Mononuclear cell (primary cell): Measurements from ENCODE around the gene SLC25A15. TPM values are rescaled to one million over a fixed set of nuclear protein-coding genes. Genes with fewer than 3 reads are reported as not detected.

Experiments used
- H3K27me3 ChIP-seq: 2 replicates; pipeline ENCODE4 v1.6.0; 2011; ENCODE audit warnings: low read length, control low read depth; ENCODE audit not compliant: insufficient read depth
- H3K4me1 ChIP-seq: 2 replicates; pipeline ENCODE4 v1.5.1; 2011; ENCODE audit warnings: mild to moderate bottlenecking, low read length, control low read depth; ENCODE audit not compliant: insufficient read depth
- H3K4me3 ChIP-seq: 2 replicates; pipeline ENCODE4 v1.5.1; 2011; ENCODE audit warnings: mild to moderate bottlenecking, low read length, moderate library complexity
- H3K9me3 ChIP-seq: 2 replicates; pipeline ENCODE4 v1.5.1; 2011; ENCODE audit warnings: low read depth, mild to moderate bottlenecking, control low read depth, low read length
- total RNA-seq: library from RNA; depleted of rRNA; stranded (reverse); fragments of >200 nt; gene quantifications from one replicate; pipeline ENCODE4 v1.2.3, GENCODE V29; 2012

The SLC25A15 gene
- total RNA-seq, 1 donor, result 7.0 TPM

DNA sequence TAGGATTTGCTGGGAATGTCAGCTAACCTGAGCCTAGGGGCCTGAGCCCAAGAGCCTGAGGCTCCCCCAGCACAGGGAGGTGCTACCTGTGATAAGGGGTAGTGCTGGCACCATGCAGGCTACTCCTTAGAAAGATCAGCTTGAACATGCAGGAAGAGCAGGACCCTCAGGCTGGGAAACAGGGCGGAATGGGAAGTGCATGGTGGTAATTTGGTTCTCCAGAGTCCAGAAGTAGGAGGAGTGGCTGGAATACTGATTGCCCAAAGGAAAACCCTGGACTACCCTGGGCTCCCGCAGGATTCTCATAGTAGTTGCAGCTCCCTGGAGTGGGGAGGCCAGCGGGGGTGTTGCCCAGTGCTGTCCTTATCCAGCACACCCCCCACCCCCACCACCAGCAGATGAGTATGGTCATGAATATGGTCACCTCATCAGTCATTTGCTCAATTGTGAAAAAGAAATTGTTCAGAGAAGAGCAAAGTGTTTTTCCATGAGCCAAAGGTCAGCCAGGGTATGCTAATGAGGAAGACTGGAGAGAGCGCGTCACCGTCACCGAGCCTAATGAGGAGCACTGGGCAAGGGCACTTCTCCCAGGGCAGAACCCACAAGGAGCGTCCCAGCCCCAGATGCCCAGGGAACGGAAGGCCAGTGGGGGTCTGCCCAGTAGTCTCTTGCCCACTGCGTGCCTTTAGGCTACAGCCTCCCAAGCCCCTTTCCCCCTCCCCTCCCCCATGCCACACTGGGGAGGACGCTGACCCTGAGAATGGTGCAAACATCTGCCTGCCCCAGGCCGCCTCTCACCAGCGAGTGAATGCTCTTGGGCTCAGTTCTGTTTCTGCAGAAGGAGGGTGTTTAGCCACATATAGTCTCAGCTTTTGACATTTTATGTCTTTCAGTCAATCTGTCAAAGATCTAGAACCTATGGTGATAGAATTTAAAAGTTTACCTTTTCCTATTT is 5.3 kb downstream of the SLC25A15 start:
- Histone ChIP-seq H3K4me1 (peaks cover 15% of the 10 kb centered on the region), H3K27me3 (no peaks in the 10 kb centered on the region), H3K9me3 (no peaks in the 10 kb centered on the region), H3K4me3 (no peak overlapping the region)

DNA sequence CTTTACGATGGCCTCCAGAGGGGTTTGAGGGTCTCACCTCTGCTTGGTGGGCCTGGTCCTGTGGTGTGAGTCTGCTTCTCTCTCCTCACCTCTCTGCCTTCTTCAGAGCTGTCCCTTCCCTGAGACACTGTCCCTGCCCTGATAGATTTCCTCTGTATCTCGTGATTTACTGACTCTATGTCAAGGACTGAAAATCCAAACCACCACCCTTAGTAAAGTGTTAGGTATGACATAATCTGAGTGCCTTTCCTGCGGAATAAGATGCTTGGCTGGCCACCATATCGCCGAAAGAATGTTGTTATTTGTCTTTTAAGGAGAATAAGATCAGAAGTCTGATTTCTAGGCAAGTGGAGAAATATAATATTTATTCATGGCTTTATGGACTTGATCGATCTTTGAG is 7.2 kb downstream of the SLC25A15 start:
- Histone ChIP-seq H3K9me3 (no peaks in the 10 kb centered on the region), H3K4me1 (peaks cover 10% of the 10 kb centered on the region), H3K4me3 (no peak overlapping the region), H3K27me3 (no peaks in the 10 kb centered on the region)

DNA sequence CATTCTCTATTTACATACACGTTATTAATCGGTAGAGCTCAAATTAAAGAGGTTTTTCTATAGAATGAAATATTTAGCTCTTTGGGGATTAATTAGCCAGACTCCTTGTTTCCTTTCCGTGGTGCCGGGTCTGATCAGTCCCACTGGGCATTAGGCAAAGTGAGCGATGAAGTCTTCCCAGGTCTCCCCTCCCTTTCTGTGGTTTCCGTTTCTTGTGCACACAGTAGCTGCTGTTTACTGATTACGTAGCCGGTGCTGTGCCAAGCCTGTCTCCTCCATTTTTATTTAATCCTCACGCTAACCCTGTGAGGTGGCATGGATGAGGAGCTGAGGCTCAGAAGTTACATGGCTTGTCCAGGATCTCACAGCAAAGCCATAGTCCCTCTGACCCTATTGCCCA is 9.0 kb downstream of the SLC25A15 start:
- H3K9me3 ChIP-seq, result no peaks in the 10 kb centered on the region
- H3K27me3 ChIP-seq, result no peaks in the 10 kb centered on the region
- H3K4me3 ChIP-seq, result no peak overlapping the region
- H3K4me1 ChIP-seq, result peaks cover 10% of the 10 kb centered on the region

DNA sequence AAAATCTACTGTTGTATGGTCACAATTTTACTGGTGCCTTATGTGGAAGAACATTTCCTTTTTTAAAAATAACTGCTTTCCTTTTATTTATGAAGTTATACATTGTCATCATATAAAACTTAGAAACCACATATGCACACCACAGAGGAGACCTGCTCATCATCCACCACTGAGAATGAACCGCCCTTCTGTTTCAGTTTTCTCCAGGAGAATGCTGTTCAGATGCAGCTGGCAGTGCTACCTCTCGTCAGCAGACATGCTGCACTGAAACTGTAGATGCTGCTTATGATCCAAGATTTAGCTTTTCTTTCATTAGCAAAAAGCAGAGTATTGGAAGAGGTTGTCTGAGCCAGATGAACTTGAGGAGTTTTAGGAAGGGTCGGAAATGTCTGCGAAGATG is 10.1 kb downstream of the SLC25A15 start:
- H3K4me3 ChIP-seq, result no peak overlapping the region
- no peaks in the 10 kb centered on the region for H3K27me3 ChIP-seq
- H3K4me1 ChIP-seq, result peaks cover 10% of the 10 kb centered on the region
- H3K9me3 ChIP-seq, result no peaks in the 10 kb centered on the region

DNA sequence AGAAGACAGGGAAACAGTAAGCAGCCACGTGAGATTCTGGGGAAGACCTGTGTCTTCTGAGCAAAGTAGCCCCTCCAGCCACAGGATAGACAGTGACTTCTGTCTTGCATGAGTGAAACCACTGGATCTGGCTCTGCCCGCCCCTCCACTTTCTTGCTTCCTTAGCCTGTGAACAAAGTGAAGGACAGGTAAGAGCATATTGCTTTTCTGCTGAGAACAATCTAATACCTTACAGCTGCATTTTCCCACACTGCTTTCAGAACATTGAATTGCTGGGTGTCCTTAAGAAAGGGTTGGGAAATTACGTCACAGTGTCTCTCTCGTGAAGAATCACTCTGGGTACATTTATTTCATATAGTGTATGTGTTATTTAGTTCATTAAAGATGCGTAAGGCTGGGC is 11.1 kb downstream of the SLC25A15 start:
- Histone ChIP-seq H3K4me3 (no peak overlapping the region), H3K4me1 (peaks cover 10% of the 10 kb centered on the region), H3K27me3 (no peaks in the 10 kb centered on the region), H3K9me3 (no peaks in the 10 kb centered on the region)

DNA sequence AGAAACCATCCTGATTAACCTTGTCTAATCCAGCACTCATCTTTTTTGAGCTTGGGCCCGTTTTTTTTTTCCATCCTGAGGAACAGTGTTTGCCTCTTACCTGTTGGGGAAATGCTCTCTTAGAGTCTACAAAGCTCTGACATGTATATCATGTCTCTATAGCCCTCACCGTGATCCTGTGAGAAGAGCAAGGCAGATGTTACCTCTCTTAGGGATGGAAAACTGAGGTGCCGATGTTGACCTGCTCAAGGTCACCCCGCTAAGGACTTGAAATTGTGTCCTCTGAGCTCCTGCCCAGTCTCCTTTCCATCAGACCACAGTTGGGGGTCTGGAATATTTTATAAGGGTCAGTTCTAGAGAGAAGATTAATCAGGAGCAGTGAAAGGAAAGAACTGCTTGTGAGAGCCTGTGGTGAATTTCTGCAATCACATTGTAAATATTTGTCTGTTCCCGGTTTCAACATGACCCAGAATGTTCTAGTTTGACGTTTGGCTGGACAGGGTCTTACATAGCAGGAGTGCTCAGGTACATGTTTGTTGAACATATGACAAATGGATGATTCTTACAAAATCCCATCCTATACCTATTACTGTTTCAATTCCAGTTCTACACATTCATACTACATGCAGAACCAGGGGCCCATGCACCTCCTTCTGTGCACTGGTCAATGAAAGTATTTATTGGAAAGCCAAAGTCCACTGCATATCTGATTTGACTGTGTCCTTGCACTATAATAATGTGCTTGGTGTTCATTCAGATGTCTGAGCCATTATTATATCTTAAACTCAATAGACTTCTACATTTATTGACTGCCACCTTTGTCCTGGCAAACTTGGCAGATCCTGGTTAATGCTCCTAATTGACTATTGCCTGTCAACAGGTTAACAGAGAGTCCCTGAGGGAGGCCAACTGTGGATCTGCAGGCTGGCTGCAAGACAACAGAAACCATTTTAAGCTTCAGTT is 12.1 kb downstream of the SLC25A15 start:
- no peaks in the 10 kb centered on the region for H3K9me3 ChIP-seq
- no peaks in the 10 kb centered on the region for H3K27me3 ChIP-seq
- H3K4me1 ChIP-seq, result peaks cover 10% of the 10 kb centered on the region
- H3K4me3 ChIP-seq, result no peak overlapping the region

DNA sequence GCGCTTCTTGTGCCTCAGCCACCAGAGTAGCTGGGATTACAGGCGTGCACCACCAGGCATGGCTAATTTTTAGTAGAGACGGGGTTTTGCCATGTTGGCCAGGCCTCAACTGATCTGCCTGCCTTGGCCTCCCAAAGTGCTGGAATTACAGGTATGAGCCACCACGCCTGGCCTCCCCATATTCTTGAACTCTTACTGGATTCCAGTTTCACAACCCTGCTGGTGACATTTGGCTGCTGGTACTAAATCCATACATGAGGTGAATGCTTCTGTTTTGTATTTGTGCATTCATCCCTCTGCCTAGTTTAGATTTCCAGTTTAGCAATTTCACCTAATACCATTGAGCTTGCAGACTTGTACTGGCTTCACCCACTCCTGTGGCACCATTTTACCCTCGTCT is 13.9 kb downstream of the SLC25A15 start:
- peaks cover 4% of the 10 kb centered on the region for H3K4me1 ChIP-seq
- H3K27me3 ChIP-seq, result no peaks in the 10 kb centered on the region
- H3K9me3 ChIP-seq, result no peaks in the 10 kb centered on the region
- H3K4me3 ChIP-seq, result no peak overlapping the region

DNA sequence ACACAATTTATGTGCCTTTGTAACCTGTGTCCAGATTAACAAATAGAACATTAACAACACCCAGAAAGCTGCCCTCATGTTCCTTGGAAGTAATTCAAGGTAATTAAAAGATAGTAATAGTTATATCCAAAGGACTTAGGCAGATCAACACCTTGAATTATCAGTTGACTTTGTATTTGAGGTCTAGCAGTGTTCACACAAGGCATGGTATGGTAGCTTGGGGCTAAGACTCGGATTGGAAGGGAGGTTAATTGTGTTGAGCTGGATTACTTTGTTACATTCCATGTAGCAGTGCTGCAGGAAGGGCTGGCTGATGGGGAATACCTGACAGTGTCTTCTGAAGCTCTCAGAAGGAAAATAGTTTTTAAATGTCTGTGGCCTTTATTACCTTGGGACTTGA is 16.8 kb downstream of the SLC25A15 start:
- Histone ChIP-seq H3K4me3 (no peak overlapping the region), H3K27me3 (no peaks in the 10 kb centered on the region), H3K9me3 (no peaks in the 10 kb centered on the region), H3K4me1 (no peaks in the 10 kb centered on the region)

DNA sequence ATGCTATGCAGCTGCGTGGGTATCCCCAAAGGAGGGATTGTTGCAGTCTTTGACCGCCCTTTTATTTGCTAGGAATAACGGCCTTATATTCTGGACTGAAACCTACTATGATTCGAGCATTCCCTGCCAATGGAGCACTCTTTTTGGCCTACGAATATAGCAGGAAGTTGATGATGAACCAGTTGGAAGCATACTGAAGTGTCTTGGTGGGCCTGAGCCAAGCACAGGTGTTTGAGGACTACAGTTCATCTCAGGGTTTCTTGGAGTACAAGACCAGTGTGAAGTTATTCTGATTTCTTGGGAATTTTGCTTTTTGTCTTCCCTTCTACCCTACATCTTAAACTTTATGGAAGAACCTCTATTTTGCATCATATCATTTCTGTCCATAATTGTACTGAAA is 20.1 kb downstream of the SLC25A15 start:
- Histone ChIP-seq H3K4me3 (no peak overlapping the region), H3K27me3 (no peaks in the 10 kb centered on the region), H3K4me1 (peaks cover 8% of the 10 kb centered on the region), H3K9me3 (no peaks in the 10 kb centered on the region)

DNA sequence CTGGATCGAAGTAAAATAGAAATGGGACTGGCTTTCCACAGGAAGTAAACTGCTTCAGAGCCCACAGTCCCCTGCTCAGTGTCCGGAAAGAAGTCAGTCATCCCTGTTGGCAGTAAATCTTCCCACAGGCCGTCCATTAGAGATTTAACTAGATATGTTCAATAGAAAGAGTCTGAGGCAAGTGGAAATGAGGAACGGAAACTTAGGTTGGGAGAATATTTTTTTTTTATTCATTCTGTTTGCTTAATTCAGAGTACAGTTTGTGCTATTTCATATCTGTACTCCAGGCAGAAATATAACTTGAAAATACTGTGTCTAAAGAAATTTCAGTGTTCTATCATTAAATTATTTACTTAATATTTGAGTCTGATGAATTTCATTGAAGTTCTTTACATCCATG is 22.7 kb downstream of the SLC25A15 start:
- Histone ChIP-seq H3K4me1 (peaks cover 8% of the 10 kb centered on the region), H3K27me3 (no peaks in the 10 kb centered on the region), H3K4me3 (no peak overlapping the region), H3K9me3 (no peaks in the 10 kb centered on the region)

DNA sequence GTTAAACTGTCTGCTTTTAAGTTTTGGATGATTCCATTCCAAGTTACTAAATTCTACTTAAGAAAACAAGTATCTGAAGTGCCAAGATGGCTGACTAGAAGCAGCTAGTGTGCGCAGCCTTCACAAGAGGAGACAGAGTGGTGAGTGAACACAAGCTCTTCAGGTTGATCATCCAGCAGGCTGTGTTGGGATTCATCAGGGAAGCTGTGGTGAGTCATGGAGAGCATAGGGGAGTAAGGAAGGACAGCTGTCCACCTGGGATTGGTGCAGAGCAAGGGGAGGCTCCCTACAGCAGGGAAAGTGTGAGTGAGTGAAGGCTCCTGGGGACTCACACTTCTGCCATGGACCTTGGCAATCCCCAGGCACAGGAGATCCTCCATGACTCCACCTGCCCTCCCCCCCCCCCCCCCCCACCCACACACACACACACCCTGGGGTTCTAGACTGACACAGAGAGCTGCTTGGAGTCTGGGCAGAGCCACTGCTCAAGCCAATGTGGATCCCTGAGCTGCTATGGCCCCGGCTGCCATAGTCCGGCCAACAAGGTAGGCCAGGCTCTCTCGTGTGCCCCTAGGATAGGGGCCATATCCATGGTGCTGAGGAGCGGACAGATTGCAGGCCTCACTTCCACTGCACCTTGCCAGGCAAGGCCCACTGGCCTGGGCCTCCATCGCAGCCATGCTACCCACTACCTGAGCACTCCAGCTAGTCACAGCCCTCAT is 23.5 kb downstream of the SLC25A15 start:
- Histone ChIP-seq H3K9me3 (no peaks in the 10 kb centered on the region), H3K4me1 (peaks cover 8% of the 10 kb centered on the region), H3K27me3 (no peaks in the 10 kb centered on the region), H3K4me3 (no peak overlapping the region)

DNA sequence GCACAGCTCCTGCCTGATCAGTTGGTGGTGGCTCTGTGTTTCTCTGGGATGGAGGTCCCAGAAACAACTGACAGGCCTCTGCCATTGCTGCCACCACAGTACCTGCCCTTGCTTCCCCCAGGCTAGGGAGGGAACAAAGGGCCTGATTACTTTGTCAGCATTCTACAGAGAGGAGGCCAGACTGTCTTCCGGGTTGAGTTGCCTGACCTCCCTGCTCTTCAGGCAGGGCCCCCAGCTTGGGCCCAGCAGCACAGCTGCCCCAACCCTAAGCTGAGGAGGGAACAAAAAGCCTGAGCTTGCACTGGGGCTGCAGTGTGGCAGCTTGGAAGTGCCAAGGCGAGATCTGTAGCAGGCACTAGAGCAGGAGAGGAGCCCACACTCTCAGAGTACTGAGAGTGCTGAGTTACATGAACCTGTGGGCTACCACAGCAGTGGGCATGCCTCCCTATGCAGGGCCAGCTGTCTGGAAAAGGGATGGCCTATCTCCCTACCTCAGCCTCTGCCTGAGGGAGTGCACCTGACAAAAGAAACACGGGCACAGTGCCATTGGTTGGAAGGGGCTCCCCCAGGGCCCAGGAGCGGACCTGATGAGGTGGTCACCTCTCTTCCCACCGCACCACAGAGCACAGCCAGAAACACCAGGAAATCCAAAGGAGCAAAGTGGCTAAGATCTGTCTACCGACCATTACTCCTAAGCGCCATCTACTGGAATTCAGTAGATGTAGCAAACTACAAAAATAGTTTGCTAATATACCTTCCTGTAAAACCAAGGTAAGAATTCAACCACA is 24.4 kb downstream of the SLC25A15 start:
- Histone ChIP-seq H3K9me3 (no peaks in the 10 kb centered on the region), H3K4me1 (peaks cover 8% of the 10 kb centered on the region), H3K27me3 (no peaks in the 10 kb centered on the region), H3K4me3 (no peak overlapping the region)

DNA sequence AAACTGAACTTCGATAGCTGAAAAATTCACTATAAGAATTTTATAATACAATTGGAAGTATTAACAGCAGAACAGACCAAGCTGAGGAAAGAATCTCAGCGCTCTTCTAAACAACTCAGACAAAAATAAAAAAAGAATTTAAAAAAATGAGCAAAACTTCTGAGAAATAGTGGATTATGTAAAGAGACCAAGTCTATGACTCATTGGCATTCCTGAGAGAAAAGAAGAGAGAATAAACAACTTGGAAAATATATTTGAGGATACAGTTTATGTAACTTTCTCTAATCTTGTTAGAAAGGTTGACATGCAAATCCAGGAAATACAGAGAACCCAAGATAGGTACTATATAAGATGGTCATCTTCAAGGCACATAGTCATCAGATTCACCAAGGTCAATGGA is 25.4 kb downstream of the SLC25A15 start:
- Histone ChIP-seq H3K4me1 (peaks cover 8% of the 10 kb centered on the region), H3K27me3 (no peaks in the 10 kb centered on the region), H3K9me3 (no peaks in the 10 kb centered on the region), H3K4me3 (no peak overlapping the region)

DNA sequence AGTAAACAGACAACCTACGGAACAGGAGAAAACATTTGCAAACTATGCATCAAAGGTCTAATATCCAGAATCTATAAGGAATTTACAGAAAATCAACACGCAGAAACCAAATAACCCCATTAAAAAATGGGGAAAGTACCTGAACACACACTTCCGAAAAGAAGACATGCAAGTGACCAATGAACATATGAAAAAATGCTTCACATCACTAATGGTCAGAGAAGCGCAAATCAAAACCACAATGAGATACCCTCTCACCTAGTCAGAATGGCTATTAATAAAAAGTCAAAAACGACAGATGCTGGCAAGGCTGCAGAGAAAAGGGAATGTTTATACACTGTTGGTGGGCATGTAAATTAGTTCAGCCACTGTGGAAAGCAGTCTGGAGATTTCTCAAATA is 29.5 kb downstream of the SLC25A15 start:
- Histone ChIP-seq H3K4me3 (no peak overlapping the region), H3K4me1 (no peaks in the 10 kb centered on the region), H3K27me3 (no peaks in the 10 kb centered on the region), H3K9me3 (no peaks in the 10 kb centered on the region)
